ENCODE measurements around the gene GREB1.

The GREB1 gene

DNA sequence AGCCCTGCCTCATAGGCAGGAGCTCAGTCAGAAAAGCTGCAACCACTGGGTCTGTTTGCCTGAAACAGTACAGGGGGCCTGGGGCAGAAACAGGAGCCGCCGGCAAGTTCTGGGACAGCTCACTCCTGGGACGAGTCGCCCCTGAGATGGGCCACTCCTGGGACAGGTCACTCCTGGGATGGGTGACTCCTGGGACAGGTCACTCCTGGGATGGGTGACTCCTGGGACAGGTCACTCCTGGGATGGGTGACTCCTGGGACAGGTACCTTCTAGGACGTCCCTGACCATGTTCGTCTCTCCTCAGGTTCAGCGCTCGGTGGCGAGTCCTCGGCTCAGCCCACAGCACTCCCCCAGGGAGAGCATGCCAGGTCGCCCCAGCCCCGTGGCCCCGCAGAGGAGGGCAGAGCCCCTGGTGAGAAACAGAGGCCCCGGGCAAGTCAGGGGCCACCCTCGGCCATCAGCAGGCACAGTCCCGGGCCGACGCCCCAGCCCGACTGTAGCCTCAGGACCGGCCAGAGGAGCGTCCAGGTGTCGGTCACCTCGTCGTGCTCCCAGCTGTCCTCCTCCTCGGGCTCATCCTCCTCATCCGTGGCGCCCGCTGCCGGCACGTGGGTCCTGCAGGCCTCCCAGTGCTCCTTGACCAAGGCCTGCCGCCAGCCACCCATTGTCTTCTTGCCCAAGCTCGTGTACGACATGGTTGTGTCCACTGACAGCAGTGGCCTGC, 84.3 kb downstream of the GREB1 start:
- H3K9me3 ChIP-seq (ENCODE audit: control insufficient read depth, insufficient read depth, low read depth, low read length) = no peaks in the 10 kb centered on the region
- peaks cover 74% of the 10 kb centered on the region for H3K36me3 ChIP-seq (ENCODE audit: control insufficient read depth, insufficient read depth, low read length)
- H3K9ac ChIP-seq (ENCODE audit: low read length) = no peak overlapping the region
- H3K4me3 ChIP-seq (ENCODE audit: low read depth, low read length) = no peak overlapping the region
- H3K27ac ChIP-seq (ENCODE audit: low read depth, low read length) = no peak overlapping the region
- no peaks in the 10 kb centered on the region for H3K4me1 ChIP-seq (ENCODE audit: control insufficient read depth, insufficient read depth, low read length)
- H3K27me3 ChIP-seq (ENCODE audit: control insufficient read depth, insufficient read depth, low read length) = no peaks in the 10 kb centered on the region

DNA sequence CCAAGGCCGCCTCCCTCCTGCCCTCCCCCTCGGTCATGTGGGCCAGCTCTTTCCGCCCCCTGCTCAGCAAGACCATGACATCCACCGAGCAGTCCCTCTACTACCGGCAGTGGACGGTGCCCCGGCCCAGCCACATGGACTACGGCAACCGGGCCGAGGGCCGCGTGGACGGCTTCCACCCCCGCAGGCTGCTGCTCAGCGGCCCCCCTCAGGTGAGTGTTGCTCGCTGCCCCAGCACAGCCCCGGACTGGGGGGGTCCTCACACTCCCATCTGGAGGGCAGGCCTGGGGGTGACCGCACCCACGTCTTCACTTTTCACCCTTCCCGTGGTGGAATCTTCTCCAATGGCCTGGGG, 84.8 kb downstream of the GREB1 start:
- H3K9ac ChIP-seq (ENCODE audit: low read length) = no peak overlapping the region
- H3K4me3 ChIP-seq (ENCODE audit: low read depth, low read length) = no peak overlapping the region
- H3K27ac ChIP-seq (ENCODE audit: low read depth, low read length) = no peak overlapping the region
- H3K4me1 ChIP-seq (ENCODE audit: control insufficient read depth, insufficient read depth, low read length) = no peaks in the 10 kb centered on the region
- no peaks in the 10 kb centered on the region for H3K9me3 ChIP-seq (ENCODE audit: control insufficient read depth, insufficient read depth, low read depth, low read length)
- no peaks in the 10 kb centered on the region for H3K27me3 ChIP-seq (ENCODE audit: control insufficient read depth, insufficient read depth, low read length)
- peaks cover 71% of the 10 kb centered on the region for H3K36me3 ChIP-seq (ENCODE audit: control insufficient read depth, insufficient read depth, low read length)

DNA sequence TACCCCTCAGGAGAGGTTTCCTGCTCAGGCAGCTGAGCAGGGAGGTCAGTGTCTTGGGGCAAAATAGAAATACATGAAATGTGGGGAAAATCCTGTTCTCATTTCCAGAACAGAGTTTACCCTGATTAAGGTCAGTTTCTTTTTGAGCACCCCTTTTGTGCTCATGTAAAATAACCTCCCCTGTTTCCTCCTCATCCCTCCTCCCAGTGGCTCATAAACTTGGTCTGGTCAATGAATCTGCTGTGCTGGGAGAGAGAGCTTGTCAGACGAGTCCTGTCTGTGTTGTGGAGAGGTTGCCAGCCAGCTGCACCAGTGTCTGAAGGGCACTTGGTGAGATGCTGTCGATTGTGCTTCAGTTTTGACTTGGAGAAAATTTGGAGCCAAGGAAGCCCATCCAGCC, 87.6 kb downstream of the GREB1 start:
- Histone ChIP-seq H3K9me3 (ENCODE audit: control insufficient read depth, insufficient read depth, low read depth, low read length) (no peaks in the 10 kb centered on the region), H3K4me3 (ENCODE audit: low read depth, low read length) (no peak overlapping the region), H3K27me3 (ENCODE audit: control insufficient read depth, insufficient read depth, low read length) (no peaks in the 10 kb centered on the region), H3K27ac (ENCODE audit: low read depth, low read length) (no peak overlapping the region), H3K36me3 (ENCODE audit: control insufficient read depth, insufficient read depth, low read length) (peaks cover 74% of the 10 kb centered on the region), H3K4me1 (ENCODE audit: control insufficient read depth, insufficient read depth, low read length) (no peaks in the 10 kb centered on the region), H3K9ac (ENCODE audit: low read length) (no peak overlapping the region)

DNA sequence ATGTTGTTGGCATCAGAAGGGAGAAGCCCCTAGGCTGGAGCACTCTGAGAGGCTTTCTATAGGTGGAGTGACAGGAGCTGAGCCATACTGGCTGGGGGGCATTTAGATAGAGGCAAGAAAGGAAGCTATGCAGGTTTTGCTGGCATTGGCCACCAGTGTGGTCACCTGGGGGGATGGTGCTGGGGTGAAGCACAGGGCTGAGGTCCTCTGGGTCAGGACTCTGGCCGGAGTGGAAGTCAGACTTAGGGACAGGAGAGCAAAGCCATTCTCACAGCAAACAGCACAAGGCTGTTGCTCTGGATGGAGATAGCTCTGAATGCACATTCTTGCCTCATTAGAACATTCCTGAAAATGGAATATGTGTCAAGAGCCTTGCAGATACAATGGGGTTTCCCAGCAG, 88.8 kb downstream of the GREB1 start:
- Histone ChIP-seq H3K4me1 (ENCODE audit: control insufficient read depth, insufficient read depth, low read length) (no peaks in the 10 kb centered on the region), H3K9me3 (ENCODE audit: control insufficient read depth, insufficient read depth, low read depth, low read length) (peaks cover 7% of the 10 kb centered on the region), H3K9ac (ENCODE audit: low read length) (no peak overlapping the region), H3K27ac (ENCODE audit: low read depth, low read length) (no peak overlapping the region), H3K4me3 (ENCODE audit: low read depth, low read length) (no peak overlapping the region), H3K36me3 (ENCODE audit: control insufficient read depth, insufficient read depth, low read length) (peaks cover 74% of the 10 kb centered on the region), H3K27me3 (ENCODE audit: control insufficient read depth, insufficient read depth, low read length) (no peaks in the 10 kb centered on the region)

DNA sequence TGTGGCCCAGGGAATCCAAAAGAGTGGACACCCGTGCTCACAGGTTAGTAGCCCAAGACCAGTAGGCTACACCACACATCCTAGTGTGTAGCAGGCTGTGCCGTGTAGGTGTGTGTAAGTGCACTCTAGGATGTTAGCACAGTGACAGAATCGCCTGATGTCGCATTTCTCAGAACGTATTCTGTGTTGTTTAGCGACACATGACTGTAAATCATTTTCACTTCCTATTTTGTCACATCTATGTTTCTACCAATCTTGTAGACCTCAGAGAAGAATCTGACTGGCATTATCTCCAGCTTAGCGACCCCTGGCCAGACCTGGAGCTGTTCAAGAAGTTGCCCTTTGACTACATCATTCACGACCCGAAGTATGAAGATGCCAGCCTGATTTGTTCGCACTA, 91.0 kb downstream of the GREB1 start:
- Histone ChIP-seq H3K4me1 (ENCODE audit: control insufficient read depth, insufficient read depth, low read length) (no peaks in the 10 kb centered on the region), H3K27ac (ENCODE audit: low read depth, low read length) (no peak overlapping the region), H3K4me3 (ENCODE audit: low read depth, low read length) (no peak overlapping the region), H3K36me3 (ENCODE audit: control insufficient read depth, insufficient read depth, low read length) (peaks cover 81% of the 10 kb centered on the region), H3K9me3 (ENCODE audit: control insufficient read depth, insufficient read depth, low read depth, low read length) (peaks cover 7% of the 10 kb centered on the region), H3K9ac (ENCODE audit: low read length) (no peak overlapping the region), H3K27me3 (ENCODE audit: control insufficient read depth, insufficient read depth, low read length) (no peaks in the 10 kb centered on the region)

DNA sequence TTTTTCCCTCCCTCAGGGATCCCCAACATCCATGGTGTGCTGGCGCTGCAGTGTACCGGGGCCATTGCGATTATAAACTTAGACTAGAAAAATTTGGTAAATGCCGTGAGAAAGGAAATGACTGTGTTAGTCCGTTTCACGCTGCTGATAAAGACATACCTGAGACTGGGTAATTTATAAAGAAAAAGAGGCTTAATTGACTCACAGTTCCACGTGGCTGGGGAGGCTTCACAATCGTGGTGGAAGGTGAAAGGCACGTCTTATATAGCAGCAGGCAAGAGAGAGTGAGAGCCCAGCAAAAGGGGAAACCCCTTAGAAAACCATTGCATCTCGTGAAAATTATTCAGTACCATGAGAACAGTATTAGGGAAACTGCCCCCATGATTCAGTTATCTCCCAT, 91.8 kb downstream of the GREB1 start:
- no peaks in the 10 kb centered on the region for H3K27me3 ChIP-seq (ENCODE audit: control insufficient read depth, insufficient read depth, low read length)
- H3K4me3 ChIP-seq (ENCODE audit: low read depth, low read length) = no peak overlapping the region
- H3K9me3 ChIP-seq (ENCODE audit: control insufficient read depth, insufficient read depth, low read depth, low read length) = peaks cover 7% of the 10 kb centered on the region
- no peak overlapping the region for H3K27ac ChIP-seq (ENCODE audit: low read depth, low read length)
- H3K36me3 ChIP-seq (ENCODE audit: control insufficient read depth, insufficient read depth, low read length) = peaks cover 87% of the 10 kb centered on the region
- H3K9ac ChIP-seq (ENCODE audit: low read length) = no peak overlapping the region
- no peaks in the 10 kb centered on the region for H3K4me1 ChIP-seq (ENCODE audit: control insufficient read depth, insufficient read depth, low read length)

DNA sequence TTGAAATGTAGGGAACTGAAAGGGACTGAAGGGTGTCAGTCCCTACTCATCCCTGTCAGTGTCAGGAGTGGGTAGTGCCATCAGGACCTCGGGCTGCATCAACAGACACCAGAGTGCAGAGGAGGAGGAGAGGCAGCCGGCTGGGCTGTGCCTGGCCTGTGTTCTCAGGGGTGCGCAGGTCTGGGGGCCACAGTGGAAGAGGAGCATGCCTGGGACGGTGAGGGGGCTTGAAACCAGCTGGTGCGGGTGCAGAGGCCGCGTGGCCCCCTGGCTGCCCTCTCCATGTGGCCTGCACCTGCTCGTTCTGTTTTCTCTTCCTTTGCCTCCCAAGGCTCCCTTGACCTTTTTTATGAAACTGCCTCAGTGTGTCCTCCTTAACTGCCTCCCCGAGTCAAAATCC, 94.8 kb downstream of the GREB1 start:
- Histone ChIP-seq H3K4me3 (ENCODE audit: low read depth, low read length) (no peak overlapping the region), H3K9me3 (ENCODE audit: control insufficient read depth, insufficient read depth, low read depth, low read length) (peaks cover 7% of the 10 kb centered on the region), H3K36me3 (ENCODE audit: control insufficient read depth, insufficient read depth, low read length) (peaks cover 85% of the 10 kb centered on the region), H3K4me1 (ENCODE audit: control insufficient read depth, insufficient read depth, low read length) (no peaks in the 10 kb centered on the region), H3K27me3 (ENCODE audit: control insufficient read depth, insufficient read depth, low read length) (no peaks in the 10 kb centered on the region), H3K27ac (ENCODE audit: low read depth, low read length) (no peak overlapping the region), H3K9ac (ENCODE audit: low read length) (no peak overlapping the region)

DNA sequence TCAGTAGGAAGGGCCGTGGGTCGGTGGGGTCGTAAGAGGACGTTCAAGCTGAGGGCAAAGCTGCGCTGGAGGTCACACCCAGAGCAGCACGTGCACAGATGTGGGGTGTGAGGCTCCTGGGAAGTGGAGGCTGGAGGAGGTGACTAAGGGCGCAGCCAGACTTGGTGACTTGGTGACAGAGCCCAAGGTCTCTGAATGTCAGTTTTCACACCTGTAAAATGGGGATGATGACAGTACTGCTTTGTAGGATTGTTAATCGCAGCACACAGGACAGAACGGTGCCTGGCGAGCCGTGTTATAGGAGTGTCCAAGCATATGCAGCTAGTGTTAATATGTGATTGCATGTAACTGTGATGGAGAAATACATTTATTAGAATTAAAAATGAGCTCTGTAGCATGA, 95.4 kb downstream of the GREB1 start:
- Histone ChIP-seq H3K27me3 (ENCODE audit: control insufficient read depth, insufficient read depth, low read length) (no peaks in the 10 kb centered on the region), H3K27ac (ENCODE audit: low read depth, low read length) (no peak overlapping the region), H3K4me1 (ENCODE audit: control insufficient read depth, insufficient read depth, low read length) (no peaks in the 10 kb centered on the region), H3K4me3 (ENCODE audit: low read depth, low read length) (no peak overlapping the region), H3K36me3 (ENCODE audit: control insufficient read depth, insufficient read depth, low read length) (peaks cover 88% of the 10 kb centered on the region), H3K9me3 (ENCODE audit: control insufficient read depth, insufficient read depth, low read depth, low read length) (peaks cover 7% of the 10 kb centered on the region), H3K9ac (ENCODE audit: low read length) (no peak overlapping the region)

DNA sequence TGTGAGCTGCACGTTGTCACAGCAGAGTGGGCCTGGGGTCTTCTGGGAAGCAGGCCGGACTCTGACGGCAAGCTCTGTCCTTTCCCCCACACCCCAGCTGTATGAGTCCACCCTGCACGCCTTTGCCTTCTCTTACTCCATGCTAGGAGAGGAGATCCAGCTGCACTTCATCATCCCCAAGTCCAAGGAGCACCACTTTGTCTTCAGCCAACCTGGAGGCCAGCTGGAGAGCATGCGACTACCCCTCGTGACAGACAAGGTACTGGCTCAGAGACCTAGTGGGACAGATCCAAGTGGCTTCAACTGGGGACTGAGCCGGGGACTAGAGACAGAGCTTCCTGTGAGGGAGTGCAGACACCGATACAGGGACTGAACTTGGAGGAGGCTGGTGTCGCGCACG, 96.0 kb downstream of the GREB1 start:
- Histone ChIP-seq H3K9me3 (ENCODE audit: control insufficient read depth, insufficient read depth, low read depth, low read length) (peaks cover 7% of the 10 kb centered on the region), H3K27me3 (ENCODE audit: control insufficient read depth, insufficient read depth, low read length) (no peaks in the 10 kb centered on the region), H3K4me1 (ENCODE audit: control insufficient read depth, insufficient read depth, low read length) (no peaks in the 10 kb centered on the region), H3K27ac (ENCODE audit: low read depth, low read length) (no peak overlapping the region), H3K36me3 (ENCODE audit: control insufficient read depth, insufficient read depth, low read length) (peaks cover 92% of the 10 kb centered on the region), H3K4me3 (ENCODE audit: low read depth, low read length) (no peak overlapping the region), H3K9ac (ENCODE audit: low read length) (no peak overlapping the region)

DNA sequence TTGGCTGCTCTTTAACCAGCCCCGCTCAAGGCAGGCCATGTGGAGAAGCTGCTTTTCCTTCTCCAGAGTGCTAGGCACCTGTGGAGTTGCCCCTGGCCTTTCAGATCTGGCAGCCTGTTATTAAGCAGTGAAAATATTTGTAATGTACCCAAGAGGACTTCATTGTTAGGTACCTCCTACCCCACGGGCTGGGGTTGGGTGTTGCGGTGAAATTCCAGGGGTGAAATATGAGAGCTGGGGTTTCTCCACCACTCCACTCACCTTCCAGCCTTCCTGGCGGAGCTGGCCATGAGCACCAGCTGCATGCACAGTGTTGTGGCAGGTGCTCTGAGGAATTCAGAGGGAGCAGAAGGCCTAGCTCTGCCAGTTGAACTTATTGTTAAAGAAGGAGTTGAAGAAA, 97.0 kb downstream of the GREB1 start:
- H3K9ac ChIP-seq (ENCODE audit: low read length) = no peak overlapping the region
- no peak overlapping the region for H3K4me3 ChIP-seq (ENCODE audit: low read depth, low read length)
- no peak overlapping the region for H3K27ac ChIP-seq (ENCODE audit: low read depth, low read length)
- no peaks in the 10 kb centered on the region for H3K4me1 ChIP-seq (ENCODE audit: control insufficient read depth, insufficient read depth, low read length)
- no peaks in the 10 kb centered on the region for H3K27me3 ChIP-seq (ENCODE audit: control insufficient read depth, insufficient read depth, low read length)
- H3K9me3 ChIP-seq (ENCODE audit: control insufficient read depth, insufficient read depth, low read depth, low read length) = peaks cover 7% of the 10 kb centered on the region
- H3K36me3 ChIP-seq (ENCODE audit: control insufficient read depth, insufficient read depth, low read length) = peaks cover 91% of the 10 kb centered on the region

DNA sequence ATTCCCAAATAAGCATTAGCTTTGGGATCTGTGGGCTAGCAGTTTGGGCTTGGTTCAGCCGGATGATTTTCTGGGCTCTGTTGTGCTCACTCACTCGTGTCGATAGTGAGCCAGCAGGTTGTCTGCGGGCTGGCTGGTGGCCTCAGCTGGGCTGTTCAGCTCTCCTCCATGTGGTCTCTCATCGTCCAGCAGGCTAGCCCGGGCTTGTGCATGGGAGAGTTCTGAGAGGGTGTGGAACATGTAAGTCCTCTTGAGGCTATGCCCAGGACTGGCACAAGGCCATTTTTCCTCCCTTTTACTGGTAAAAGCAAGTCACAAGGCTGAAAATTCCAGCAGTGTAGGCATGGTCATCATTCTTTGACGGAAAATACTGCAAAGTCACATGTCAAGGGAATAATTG, 97.6 kb downstream of the GREB1 start:
- no peak overlapping the region for H3K27ac ChIP-seq (ENCODE audit: low read depth, low read length)
- H3K4me3 ChIP-seq (ENCODE audit: low read depth, low read length) = no peak overlapping the region
- no peaks in the 10 kb centered on the region for H3K27me3 ChIP-seq (ENCODE audit: control insufficient read depth, insufficient read depth, low read length)
- no peaks in the 10 kb centered on the region for H3K4me1 ChIP-seq (ENCODE audit: control insufficient read depth, insufficient read depth, low read length)
- no peak overlapping the region for H3K9ac ChIP-seq (ENCODE audit: low read length)
- peaks cover 87% of the 10 kb centered on the region for H3K36me3 ChIP-seq (ENCODE audit: control insufficient read depth, insufficient read depth, low read length)
- peaks cover 7% of the 10 kb centered on the region for H3K9me3 ChIP-seq (ENCODE audit: control insufficient read depth, insufficient read depth, low read depth, low read length)

Data from HUES6 (cell line).